ENCODE results near the gene CDH13.
A peak's percentile ranks its signal among the peaks of the same experiment; 100 is the strongest.

CDH13 gene

DNA sequence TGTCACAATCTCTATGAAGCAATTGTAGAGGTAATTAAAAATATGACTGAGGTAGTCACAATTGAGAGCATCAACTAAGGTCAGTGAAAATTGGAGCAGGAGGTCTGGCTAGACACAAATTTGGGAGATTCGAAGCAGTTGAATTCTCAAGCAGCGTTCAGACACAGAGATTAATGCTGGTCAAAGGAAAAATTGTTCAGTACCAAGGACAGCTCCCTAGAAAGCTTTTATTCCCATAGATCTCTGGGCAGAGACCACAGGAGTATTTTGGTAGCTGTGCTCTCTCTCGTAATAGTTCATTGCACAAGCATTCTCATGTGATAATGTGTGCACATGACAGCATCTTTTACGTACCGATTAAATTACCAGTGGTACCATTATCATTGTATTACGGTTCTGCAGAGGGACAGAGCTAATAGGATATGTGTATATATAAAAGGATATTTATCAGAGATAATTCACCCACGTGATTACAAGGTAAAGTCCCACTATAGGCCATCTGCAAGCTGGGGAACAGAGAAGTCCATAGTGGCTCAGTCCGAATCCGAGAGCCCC, 793.5 kb downstream of the CDH13 start:
- Histone ChIP-seq H4K91ac (ENCODE audit: low read depth, low read length) (no peak overlapping the region), H3K18ac (ENCODE audit: low read length) (no peak overlapping the region), H3K27me3 (ENCODE audit: insufficient read depth, low read length) (no peaks in the 10 kb centered on the region), H3K4me1 (ENCODE audit: control insufficient read depth in 1 of 2, insufficient read depth in 2 of 2, low read length in 2 of 2) (no peaks in the 10 kb centered on the region), H3K23ac (ENCODE audit: low read length) (no peak overlapping the region), H3K4ac (ENCODE audit: low read depth, low read length) (no peak overlapping the region), H3K14ac (ENCODE audit: low read length) (no peak overlapping the region), H3K36me3 (ENCODE audit: control insufficient read depth in 1 of 2, insufficient read depth in 2 of 2, low read length in 2 of 2) (no peaks in the 10 kb centered on the region), H4K8ac (ENCODE audit: low read depth, low read length) (no peak overlapping the region), H3K79me2 (ENCODE audit: control insufficient read depth, insufficient read depth, low read length, poor library complexity) (no peaks in the 10 kb centered on the region), H3K9ac (ENCODE audit: low read length) (no peak overlapping the region), H2AK5ac (ENCODE audit: low read length) (no peak overlapping the region), H2BK120ac (ENCODE audit: insufficient read depth, low read length, poor library complexity) (no peak overlapping the region), H3K79me1 (ENCODE audit: low read length) (no peaks in the 10 kb centered on the region), H3K27ac (ENCODE audit: low read depth, low read length) (no peak overlapping the region), H3K4me3 (ENCODE audit: low read depth, low read length) (no peak overlapping the region), H3K4me2 (ENCODE audit: low read length) (no peak overlapping the region), H2AFZ (ENCODE audit: insufficient read depth, low read length, poor library complexity) (no peak overlapping the region), H3K9me3 (ENCODE audit: insufficient read depth, low read depth, low read length) (no peaks in the 10 kb centered on the region), H2BK12ac (ENCODE audit: low read length) (no peak overlapping the region), H4K12ac (ENCODE audit: low read depth, low read length) (no peak overlapping the region), H2BK5ac (ENCODE audit: low read depth, low read length, poor library complexity) (no peak overlapping the region)
- WGBS (ENCODE audit: extremely low coverage, insufficient coverage, insufficient read length): no CpG with 5 or more reads among the region's 9 CpGs
- DNase-seq: peak in 1 of 2 donors; percentile 48

DNA sequence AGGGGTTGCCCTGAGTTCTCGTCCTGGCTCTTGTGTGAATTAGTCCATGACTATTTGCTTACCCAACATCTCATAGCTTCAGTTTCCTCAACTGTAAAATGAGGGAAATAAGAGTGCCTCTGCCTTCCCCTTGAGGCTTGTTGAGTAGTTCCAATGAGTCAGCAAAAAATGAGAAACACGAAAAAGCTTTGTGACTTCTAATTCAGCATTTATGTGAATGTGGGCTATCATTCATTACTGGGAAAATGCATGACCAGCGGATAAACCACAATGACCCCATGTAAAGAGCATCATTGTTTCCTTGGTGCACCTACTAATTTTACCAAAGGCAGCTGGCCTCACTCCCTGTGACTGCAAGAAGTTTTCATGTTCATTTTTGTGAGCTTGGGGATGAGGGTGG, 806.4 kb downstream of the CDH13 start:
- no peaks in the 10 kb centered on the region for H3K79me1 ChIP-seq (ENCODE audit: low read length)
- no peak overlapping the region for H2BK120ac ChIP-seq (ENCODE audit: insufficient read depth, low read length, poor library complexity)
- no peak overlapping the region for H3K14ac ChIP-seq (ENCODE audit: low read length)
- H3K4me2 ChIP-seq (ENCODE audit: low read length): no peak overlapping the region
- H4K12ac ChIP-seq (ENCODE audit: low read depth, low read length): no peak overlapping the region
- H3K79me2 ChIP-seq (ENCODE audit: control insufficient read depth, insufficient read depth, low read length, poor library complexity): no peaks in the 10 kb centered on the region
- no peaks in the 10 kb centered on the region for H3K27me3 ChIP-seq (ENCODE audit: insufficient read depth, low read length)
- no peak overlapping the region for H2BK5ac ChIP-seq (ENCODE audit: low read depth, low read length, poor library complexity)
- no peaks in the 10 kb centered on the region for H3K4me1 ChIP-seq (ENCODE audit: control insufficient read depth in 1 of 2, insufficient read depth in 2 of 2, low read length in 2 of 2)
- no peaks in the 10 kb centered on the region for H3K9me3 ChIP-seq (ENCODE audit: insufficient read depth, low read depth, low read length)
- no peak for DNase-seq
- no peak overlapping the region for H3K27ac ChIP-seq (ENCODE audit: low read depth, low read length)
- H3K9ac ChIP-seq (ENCODE audit: low read length): no peak overlapping the region
- no peak overlapping the region for H3K18ac ChIP-seq (ENCODE audit: low read length)
- no peak overlapping the region for H4K91ac ChIP-seq (ENCODE audit: low read depth, low read length)
- WGBS (ENCODE audit: extremely low coverage, insufficient coverage, insufficient read length): no CpG with 5 or more reads among the region's 3 CpGs
- no peaks in the 10 kb centered on the region for H3K36me3 ChIP-seq (ENCODE audit: control insufficient read depth in 1 of 2, insufficient read depth in 2 of 2, low read length in 2 of 2)
- no peak overlapping the region for H3K23ac ChIP-seq (ENCODE audit: low read length)
- no peak overlapping the region for H4K8ac ChIP-seq (ENCODE audit: low read depth, low read length)
- H2AK5ac ChIP-seq (ENCODE audit: low read length): no peak overlapping the region
- no peak overlapping the region for H2BK12ac ChIP-seq (ENCODE audit: low read length)
- H3K4me3 ChIP-seq (ENCODE audit: low read depth, low read length): no peak overlapping the region
- H3K4ac ChIP-seq (ENCODE audit: low read depth, low read length): no peak overlapping the region
- H2AFZ ChIP-seq (ENCODE audit: insufficient read depth, low read length, poor library complexity): no peak overlapping the region

- no peak overlapping the region for H3K4me3 ChIP-seq (ENCODE audit: low read depth, low read length)
- no peaks in the 10 kb centered on the region for H3K79me1 ChIP-seq (ENCODE audit: low read length)
- H3K79me2 ChIP-seq (ENCODE audit: control insufficient read depth, insufficient read depth, low read length, poor library complexity): no peaks in the 10 kb centered on the region
- DNase-seq: no peak
- H2AFZ ChIP-seq (ENCODE audit: insufficient read depth, low read length, poor library complexity): no peak overlapping the region
- no peak overlapping the region for H2BK12ac ChIP-seq (ENCODE audit: low read length)
- H3K4ac ChIP-seq (ENCODE audit: low read depth, low read length): no peak overlapping the region
- H4K91ac ChIP-seq (ENCODE audit: low read depth, low read length): no peak overlapping the region
- H4K12ac ChIP-seq (ENCODE audit: low read depth, low read length): no peak overlapping the region
- H2BK120ac ChIP-seq (ENCODE audit: insufficient read depth, low read length, poor library complexity): no peak overlapping the region
- no peak overlapping the region for H3K9ac ChIP-seq (ENCODE audit: low read length)
- no peaks in the 10 kb centered on the region for H3K4me1 ChIP-seq (ENCODE audit: control insufficient read depth in 1 of 2, insufficient read depth in 2 of 2, low read length in 2 of 2)
- no peak overlapping the region for H3K23ac ChIP-seq (ENCODE audit: low read length)
- H3K27me3 ChIP-seq (ENCODE audit: insufficient read depth, low read length): no peaks in the 10 kb centered on the region
- H3K9me3 ChIP-seq (ENCODE audit: insufficient read depth, low read depth, low read length): no peaks in the 10 kb centered on the region
- no peak overlapping the region for H2AK5ac ChIP-seq (ENCODE audit: low read length)
- no peak overlapping the region for H3K4me2 ChIP-seq (ENCODE audit: low read length)
- H3K18ac ChIP-seq (ENCODE audit: low read length): no peak overlapping the region
- WGBS (ENCODE audit: extremely low coverage, insufficient coverage, insufficient read length): no CpG with 5 or more reads among the region's 7 CpGs
- H3K14ac ChIP-seq (ENCODE audit: low read length): no peak overlapping the region
- no peak overlapping the region for H3K27ac ChIP-seq (ENCODE audit: low read depth, low read length)
- no peaks in the 10 kb centered on the region for H3K36me3 ChIP-seq (ENCODE audit: control insufficient read depth in 1 of 2, insufficient read depth in 2 of 2, low read length in 2 of 2)
- H2BK5ac ChIP-seq (ENCODE audit: low read depth, low read length, poor library complexity): no peak overlapping the region
- no peak overlapping the region for H4K8ac ChIP-seq (ENCODE audit: low read depth, low read length)
These were observed 810.3 kb downstream of the CDH13 start for GRCh38 chr16:83437036-83437435.

DNA sequence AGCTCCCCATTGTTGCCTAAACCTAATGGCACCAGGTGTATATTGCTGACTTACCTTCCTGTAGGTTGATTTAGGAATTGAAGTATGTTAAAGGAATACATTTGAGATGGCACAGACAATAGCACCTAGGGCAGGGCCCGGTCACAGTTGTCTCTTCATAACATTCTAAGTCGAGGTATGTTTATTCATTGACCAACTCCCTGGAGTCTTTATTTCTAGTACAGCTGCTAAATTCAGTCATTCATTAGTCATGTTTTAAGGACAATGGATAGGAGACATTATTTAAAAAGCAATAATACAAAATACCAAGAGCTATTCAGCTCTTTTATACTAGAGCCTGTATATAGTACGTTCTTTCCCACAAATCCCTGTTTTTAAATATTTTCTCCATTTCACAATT, 811.6 kb downstream of the CDH13 start:
- Histone ChIP-seq H3K23ac (ENCODE audit: low read length) (no peak overlapping the region), H4K12ac (ENCODE audit: low read depth, low read length) (no peak overlapping the region), H3K9ac (ENCODE audit: low read length) (no peak overlapping the region), H2AFZ (ENCODE audit: insufficient read depth, low read length, poor library complexity) (no peak overlapping the region), H3K9me3 (ENCODE audit: insufficient read depth, low read depth, low read length) (no peaks in the 10 kb centered on the region), H4K91ac (ENCODE audit: low read depth, low read length) (no peak overlapping the region), H4K8ac (ENCODE audit: low read depth, low read length) (no peak overlapping the region), H2BK120ac (ENCODE audit: insufficient read depth, low read length, poor library complexity) (no peak overlapping the region), H3K79me1 (ENCODE audit: low read length) (no peaks in the 10 kb centered on the region), H2BK5ac (ENCODE audit: low read depth, low read length, poor library complexity) (no peak overlapping the region), H3K4ac (ENCODE audit: low read depth, low read length) (no peak overlapping the region), H3K18ac (ENCODE audit: low read length) (no peak overlapping the region), H3K14ac (ENCODE audit: low read length) (no peak overlapping the region), H3K4me1 (ENCODE audit: control insufficient read depth in 1 of 2, insufficient read depth in 2 of 2, low read length in 2 of 2) (no peaks in the 10 kb centered on the region), H3K36me3 (ENCODE audit: control insufficient read depth in 1 of 2, insufficient read depth in 2 of 2, low read length in 2 of 2) (no peaks in the 10 kb centered on the region), H3K4me3 (ENCODE audit: low read depth, low read length) (no peak overlapping the region), H3K27me3 (ENCODE audit: insufficient read depth, low read length) (no peaks in the 10 kb centered on the region), H3K79me2 (ENCODE audit: control insufficient read depth, insufficient read depth, low read length, poor library complexity) (no peaks in the 10 kb centered on the region), H2AK5ac (ENCODE audit: low read length) (no peak overlapping the region), H2BK12ac (ENCODE audit: low read length) (no peak overlapping the region), H3K4me2 (ENCODE audit: low read length) (no peak overlapping the region), H3K27ac (ENCODE audit: low read depth, low read length) (no peak overlapping the region)
- no CpG with 5 or more reads among the region's 3 CpGs for WGBS (ENCODE audit: extremely low coverage, insufficient coverage, insufficient read length)
- DNase-seq: no peak

All from trophoblast cell (in vitro differentiated cells and primary cell).